Measurements from ENCODE around the gene STN1. TPM values are rescaled to one million over a fixed set of nuclear protein-coding genes. Genes with fewer than 3 reads are reported as not detected.

The STN1 gene
- total RNA-seq, 1 donor from 2014 or later = 24.5 TPM

DNA sequence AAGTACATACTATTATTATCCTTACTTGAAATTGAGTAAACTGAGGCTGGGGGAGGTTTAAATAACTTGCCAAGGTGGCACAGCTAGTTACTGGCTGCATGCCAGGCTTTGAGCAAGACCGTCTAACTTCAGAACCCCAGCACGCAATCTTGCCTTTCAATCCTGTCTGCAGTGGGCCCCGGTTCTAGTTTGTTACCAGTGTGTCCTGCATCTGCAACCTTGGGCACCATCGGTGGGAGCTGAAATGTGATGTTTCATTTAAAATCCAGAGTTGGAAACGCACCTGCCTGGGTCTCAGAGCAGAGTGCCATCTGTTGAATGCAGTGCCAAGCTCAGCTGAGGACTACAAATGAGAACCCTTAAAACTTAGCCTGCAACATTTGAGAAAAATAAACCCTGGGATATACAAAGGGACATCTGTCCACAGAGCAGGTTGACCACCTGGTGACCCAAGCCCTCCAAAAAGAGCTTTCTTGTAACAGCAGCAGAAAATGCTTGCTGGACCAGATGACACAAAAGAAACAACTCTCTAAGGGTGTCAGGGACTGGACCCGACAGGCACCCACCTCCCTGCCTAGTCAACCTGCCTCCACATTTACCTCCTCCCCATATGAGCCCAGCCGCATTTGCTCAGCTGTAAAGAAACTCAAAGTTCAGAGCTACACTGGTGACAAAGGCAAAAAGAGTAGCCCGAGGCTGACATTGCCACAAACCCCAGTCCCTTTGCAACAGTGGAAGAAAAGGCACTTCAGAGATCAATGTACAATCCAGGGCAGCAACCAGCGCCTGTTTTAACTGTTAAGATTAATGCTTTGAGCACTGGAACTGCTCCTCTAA is 64.3 kb downstream of the STN1 start:
- Histone ChIP-seq H3K4me3 (peak overlapping the region in 1 of 2 donors; percentile 75), H3K9me3 (no peaks in the 10 kb centered on the region), H3K27me3 (no peaks in the 10 kb centered on the region), H3K27ac (peak overlapping the region in 1 of 2 donors; percentile 36), H3K36me3 (no peaks in the 10 kb centered on the region), H3K4me1 (peaks cover 11 to 49% of the 10 kb centered on the region in 2 donors)
- TF ChIP-seq, protein P1, sequence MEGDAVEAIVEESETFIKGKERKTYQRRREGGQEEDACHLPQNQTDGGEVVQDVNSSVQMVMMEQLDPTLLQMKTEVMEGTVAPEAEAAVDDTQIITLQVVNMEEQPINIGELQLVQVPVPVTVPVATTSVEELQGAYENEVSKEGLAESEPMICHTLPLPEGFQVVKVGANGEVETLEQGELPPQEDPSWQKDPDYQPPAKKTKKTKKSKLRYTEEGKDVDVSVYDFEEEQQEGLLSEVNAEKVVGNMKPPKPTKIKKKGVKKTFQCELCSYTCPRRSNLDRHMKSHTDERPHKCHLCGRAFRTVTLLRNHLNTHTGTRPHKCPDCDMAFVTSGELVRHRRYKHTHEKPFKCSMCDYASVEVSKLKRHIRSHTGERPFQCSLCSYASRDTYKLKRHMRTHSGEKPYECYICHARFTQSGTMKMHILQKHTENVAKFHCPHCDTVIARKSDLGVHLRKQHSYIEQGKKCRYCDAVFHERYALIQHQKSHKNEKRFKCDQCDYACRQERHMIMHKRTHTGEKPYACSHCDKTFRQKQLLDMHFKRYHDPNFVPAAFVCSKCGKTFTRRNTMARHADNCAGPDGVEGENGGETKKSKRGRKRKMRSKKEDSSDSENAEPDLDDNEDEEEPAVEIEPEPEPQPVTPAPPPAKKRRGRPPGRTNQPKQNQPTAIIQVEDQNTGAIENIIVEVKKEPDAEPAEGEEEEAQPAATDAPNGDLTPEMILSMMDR (IDR thresholded peaks at IDR 0.05) = no peak
- DNase-seq (ENCODE audit: low spot score in 2 of 2) = no peak
- intact Hi-C loops (cut with DNase I) = loop anchor here (2.0 kb wide), 1 partner anchor 35 kb away; no protein-coding TSS in a partner anchor

DNA sequence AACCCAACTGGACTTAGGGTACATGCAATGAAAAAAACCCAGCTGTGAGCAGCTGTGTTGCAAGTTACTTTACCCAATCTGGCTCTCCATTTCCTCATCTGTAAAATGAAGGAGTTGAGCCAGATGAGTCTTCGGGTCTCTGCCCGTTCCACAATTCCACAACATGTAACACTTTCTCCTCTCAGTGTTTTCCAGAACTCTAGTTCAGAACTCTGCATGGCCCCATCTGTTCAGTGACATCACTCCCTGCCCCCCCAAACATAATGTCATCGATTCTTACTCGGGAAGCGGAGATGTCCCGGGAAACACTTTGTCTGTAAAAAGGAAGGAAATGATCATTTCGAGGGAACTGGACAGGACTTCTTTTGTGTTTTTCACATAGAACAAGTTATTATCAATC is 65.1 kb downstream of the STN1 start:
- peaks cover 11 to 49% of the 10 kb centered on the region in 2 donors for H3K4me1 ChIP-seq
- intact Hi-C loops (cut with DNase I) = no loop called here
- H3K36me3 ChIP-seq = no peaks in the 10 kb centered on the region
- peak overlapping the region; percentile 36 to 42 for H3K27ac ChIP-seq
- H3K9me3 ChIP-seq = no peaks in the 10 kb centered on the region
- no peaks in the 10 kb centered on the region for H3K27me3 ChIP-seq
- TF ChIP-seq, protein P1 (IDR thresholded peaks at IDR 0.05) = no peak
- no peak for DNase-seq (ENCODE audit: low spot score in 2 of 2)
- H3K4me3 ChIP-seq = no peak overlapping the region

DNA sequence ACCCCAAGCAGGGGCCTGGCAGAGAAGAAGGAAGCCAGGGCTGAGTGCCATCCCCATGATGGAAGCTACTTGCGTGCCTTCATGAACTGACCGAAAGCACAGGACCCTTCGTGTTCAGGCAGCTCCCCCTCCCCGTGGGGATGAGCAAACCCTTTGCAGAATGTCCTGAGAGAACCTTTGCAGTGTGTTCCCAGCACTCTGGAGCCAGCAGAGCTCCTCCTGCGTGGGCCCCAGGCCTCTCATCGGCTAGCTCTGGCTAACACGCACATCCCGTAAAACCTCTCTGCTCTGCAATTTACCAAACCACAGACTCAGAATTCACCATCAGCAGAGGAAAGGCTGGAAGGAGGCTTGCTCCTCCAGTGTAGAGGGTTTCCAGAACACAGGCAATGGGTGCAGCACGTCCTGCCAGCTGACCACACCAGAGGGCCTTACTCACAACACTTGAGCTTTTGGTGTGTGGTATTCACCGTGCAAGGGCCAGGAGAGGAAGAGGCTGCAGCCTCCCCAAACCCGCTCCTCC is 65.7 kb downstream of the STN1 start:
- TF ChIP-seq, protein P1 (IDR thresholded peaks at IDR 0.05) = no peak
- DNase-seq (ENCODE audit: low spot score in 2 of 2) = no peak
- intact Hi-C loops (cut with DNase I) = no loop called here
- Histone ChIP-seq H3K36me3 (no peaks in the 10 kb centered on the region), H3K4me1 (peaks cover 11 to 49% of the 10 kb centered on the region in 2 donors), H3K27me3 (no peaks in the 10 kb centered on the region), H3K27ac (peak overlapping the region; percentile 36 to 42), H3K9me3 (no peaks in the 10 kb centered on the region), H3K4me3 (no peak overlapping the region)

DNA sequence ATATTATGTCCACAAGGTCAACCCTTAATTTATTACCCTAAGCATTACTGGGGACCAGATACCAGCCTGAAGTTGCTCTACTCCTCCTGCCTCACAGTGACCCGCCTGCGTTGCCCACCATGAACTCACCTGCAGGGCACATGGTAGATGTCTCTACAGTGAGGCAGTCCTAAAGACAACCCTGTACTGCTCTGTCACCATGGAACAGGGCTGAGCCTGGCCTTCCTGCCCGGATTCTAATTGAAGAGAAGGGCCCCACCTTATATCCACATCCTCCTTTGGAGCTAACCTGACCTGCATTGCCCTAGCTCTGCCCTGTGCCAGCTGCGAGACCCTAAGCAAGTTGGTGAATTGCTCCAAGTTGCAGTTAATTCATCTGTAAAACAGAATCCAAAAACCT is 66.7 kb downstream of the STN1 start:
- Histone ChIP-seq H3K4me3 (no peak overlapping the region), H3K9me3 (no peaks in the 10 kb centered on the region), H3K27ac (peak overlapping the region; percentile 80 to 83), H3K4me1 (peaks cover 11 to 49% of the 10 kb centered on the region in 2 donors), H3K36me3 (no peaks in the 10 kb centered on the region), H3K27me3 (no peaks in the 10 kb centered on the region)
- DNase-seq (ENCODE audit: low spot score in 2 of 2) = no peak
- intact Hi-C loops (cut with DNase I) = no loop called here
- TF ChIP-seq, protein P1 (IDR thresholded peaks at IDR 0.05) = no peak

DNA sequence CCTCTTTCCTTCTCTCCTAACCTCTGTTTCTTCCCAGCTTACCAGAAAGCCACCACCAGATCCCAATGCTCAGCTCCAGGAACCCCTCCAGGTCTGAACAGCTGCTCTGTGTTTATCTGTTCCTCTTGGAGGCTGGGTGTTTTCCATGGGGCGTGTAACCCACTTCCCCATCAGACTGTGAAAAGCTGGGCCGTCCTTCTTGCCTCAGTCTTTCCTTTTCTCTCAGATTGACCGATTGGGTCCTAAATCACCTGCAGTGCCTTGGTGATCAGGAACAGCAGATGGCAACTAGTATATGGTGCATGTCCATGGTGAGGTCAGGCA is 67.5 kb downstream of the STN1 start:
- peak overlapping the region; percentile 80 to 83 for H3K27ac ChIP-seq
- no peak for DNase-seq (ENCODE audit: low spot score in 2 of 2)
- H3K4me1 ChIP-seq = peaks cover 11 to 49% of the 10 kb centered on the region in 2 donors
- intact Hi-C loops (cut with DNase I) = no loop called here
- H3K27me3 ChIP-seq = no peaks in the 10 kb centered on the region
- no peaks in the 10 kb centered on the region for H3K36me3 ChIP-seq
- H3K4me3 ChIP-seq = peak overlapping the region in 1 of 2 donors; percentile 45
- TF ChIP-seq, protein P1 (IDR thresholded peaks at IDR 0.05) = no peak
- no peaks in the 10 kb centered on the region for H3K9me3 ChIP-seq

Measured in ascending aorta (tissue), 2 donors.